ENCODE measurements around the gene CDR2L.
"Not testable (repeated sequence)": the region's sequence is repeated elsewhere in the genome, so short reads cannot be mapped to it uniquely, and the experiment has no call there.

Gene CDR2L

GRCh38 chr17:74957935-74958740 is 29.3 kb upstream of the CDR2L start:
- no peak overlapping the region for H3K27ac ChIP-seq
- no peak overlapping the region for H3K4me3 ChIP-seq

GRCh38 chr17:74959826-74960515 is 27.5 kb upstream of the CDR2L start:
- Histone ChIP-seq H3K4me3 (no peak overlapping the region), H3K27ac (no peak overlapping the region)

GRCh38 chr17:74960570-74961342 is 26.7 kb upstream of the CDR2L start:
- Histone ChIP-seq H3K4me3 (no peak overlapping the region), H3K27ac (no peak overlapping the region)

- Histone ChIP-seq H3K27ac (no peak overlapping the region), H3K4me3 (no peak overlapping the region)
These were observed 25.6 kb upstream of the CDR2L start for GRCh38 chr17:74961657-74962350.

GRCh38 chr17:74962622-74963394 is 24.6 kb upstream of the CDR2L start:
- Histone ChIP-seq H3K4me3 (no peak overlapping the region), H3K27ac (no peak overlapping the region)

GRCh38 chr17:74963656-74964055 is 23.8 kb upstream of the CDR2L start:
- Histone ChIP-seq H3K27ac (no peak overlapping the region), H3K4me3 (no peak overlapping the region)

- Histone ChIP-seq H3K4me3 (no peak overlapping the region), H3K27ac (no peak overlapping the region)
These were observed 23.1 kb upstream of the CDR2L start for GRCh38 chr17:74964246-74964761.

- no peak overlapping the region for H3K27ac ChIP-seq
- H3K4me3 ChIP-seq, result no peak overlapping the region
These were observed 22.3 kb upstream of the CDR2L start for GRCh38 chr17:74964988-74965622.

- no peak overlapping the region for H3K4me3 ChIP-seq
These were observed 19.1 kb upstream of the CDR2L start for GRCh38 chr17:74968361-74968780.

GRCh38 chr17:74969501-74969900 is 17.9 kb upstream of the CDR2L start:
- not testable (repeated sequence) for H3K27ac ChIP-seq, H3K4me3 ChIP-seq

More at GRCh38 chr17:74968361-74968780, 19.1 kb upstream of the CDR2L start:
- H3K27ac ChIP-seq, result no peak overlapping the region

GRCh38 chr17:74970395-74970794 is 17.0 kb upstream of the CDR2L start:
- H3K27ac ChIP-seq, result peak overlapping the region in 1 of 21 experiments; percentile 50
- no peak overlapping the region for H3K4me3 ChIP-seq

GRCh38 chr17:74971069-74971841 is 16.2 kb upstream of the CDR2L start:
- Histone ChIP-seq H3K4me3 (peak overlapping the region in 3 of 7 experiments; percentile 44 to 59 (median 49)), H3K27ac (peak overlapping the region in 7 of 21 experiments; percentile 2 to 72 (median 50))

GRCh38 chr17:74971842-74972106 is 15.7 kb upstream of the CDR2L start:
- H3K27ac ChIP-seq, result peak overlapping the region in 6 of 21 experiments; percentile 2 to 71 (median 46)

GRCh38 chr17:74972107-74972972 is 15.1 kb upstream of the CDR2L start, which contains the start of gene HID1:
Gene HID1, minus strand, starts transcription at chr17:74972759. Its CDS starts 103 bp downstream, at chr17:74972656.
- Histone ChIP-seq H3K27ac (peak within 1 kb of the TSS in 11 of 21 experiments; percentile 2 to 71 (median 33)), H3K4me3 (peak within 1 kb of the TSS; percentile 38 to 59 (median 47))

More at GRCh38 chr17:74971842-74972106, 15.7 kb upstream of the CDR2L start:
- peak overlapping the region in 6 of 7 experiments; percentile 38 to 59 (median 48) for H3K4me3 ChIP-seq

GRCh38 chr17:74972973-74973328 is 14.5 kb upstream of the CDR2L start:
- H3K4me3 ChIP-seq, result peak overlapping the region; percentile 38 to 59 (median 47)
- no peak overlapping the region for H3K27ac ChIP-seq

GRCh38 chr17:74975943-74976342 is 11.5 kb upstream of the CDR2L start:
- H3K4me3 ChIP-seq, result no peak overlapping the region
- H3K27ac ChIP-seq, result no peak overlapping the region

GRCh38 chr17:74977802-74978201 is 9.6 kb upstream of the CDR2L start:
- no peak overlapping the region for H3K4me3 ChIP-seq
- no peak overlapping the region for H3K27ac ChIP-seq
